ENCODE data around the gene SCOC. TPM values are rescaled to one million over a fixed set of nuclear protein-coding genes. Genes with fewer than 3 reads are reported as not detected.

Gene SCOC
- total and polyA plus RNA-seq, 2 of the 13 experiments (the other 11 are each of a cell fraction or from before 2014, with no cell fraction given), result 43.8 to 65.2 TPM

DNA sequence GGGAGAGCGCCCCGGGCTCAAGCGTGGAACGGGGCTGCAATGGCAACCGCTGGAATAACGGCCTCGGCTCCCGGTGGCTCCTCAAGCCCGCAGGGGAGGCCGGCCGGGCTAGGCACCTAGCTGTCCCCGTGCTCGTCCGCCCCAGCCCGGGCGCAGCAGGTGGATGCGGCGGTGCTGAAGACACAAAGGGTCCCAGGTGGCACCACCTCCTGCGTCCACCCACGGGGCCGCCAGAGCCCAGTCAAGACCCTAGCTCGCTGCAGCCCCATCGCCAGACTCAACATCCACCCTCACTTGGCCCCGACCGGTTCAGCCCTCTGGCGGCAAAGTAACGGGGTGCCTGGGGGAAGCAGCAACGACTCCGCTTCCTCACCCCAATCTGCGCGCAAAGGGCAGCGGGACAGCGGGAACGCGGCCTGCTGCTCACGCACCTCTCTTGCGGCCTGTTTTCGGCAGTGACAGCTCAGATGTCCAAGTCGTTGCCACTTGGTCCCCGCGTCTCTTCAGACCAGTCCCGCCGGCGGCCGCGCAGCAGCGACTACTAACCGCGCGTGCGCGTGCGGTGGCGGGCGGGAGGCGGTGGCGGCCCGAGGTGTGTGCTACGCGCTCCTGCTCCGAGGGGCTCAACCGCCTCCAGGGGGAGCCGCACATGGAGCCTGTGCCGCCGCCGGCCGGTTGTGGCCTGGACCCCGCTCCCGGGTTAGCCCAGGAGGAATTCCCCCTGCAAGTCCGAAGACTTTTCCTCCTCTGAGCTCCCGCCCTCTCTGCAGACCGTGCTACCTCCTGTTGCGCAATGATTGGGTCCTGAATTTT lies 53.9 kb downstream of the SCOC start, which contains the start of gene CLGN (continued):
- TF ChIP-seq HNRNPK (IDR thresholded peaks at IDR 0.05; ENCODE audit: low read depth, low read length, poor library complexity, severe bottlenecking) (no peak), ZNF616 (CRISPR knock-in tag; IDR thresholded peaks at IDR 0.05; ENCODE audit: low read depth) (peak; percentile 39), SAFB2 (CRISPR knock-in tag; IDR thresholded peaks at IDR 0.05; ENCODE audit: borderline replicate concordance, low read depth) (peak; percentile 77), ZSCAN21 (CRISPR knock-in tag; IDR thresholded peaks at IDR 0.05; ENCODE audit: borderline replicate concordance) (peak; percentile 72; the same call in 1 of the 2 replicates), ZNF232 (CRISPR knock-in tag; IDR thresholded peaks at IDR 0.05; ENCODE audit: borderline replicate concordance) (peak; percentile 75; the same call in 1 of the 2 replicates), YEATS4 (CRISPR knock-in tag; IDR thresholded peaks at IDR 0.05; ENCODE audit: borderline replicate concordance) (peak; percentile 45), ZC3H4 (CRISPR knock-in tag; IDR thresholded peaks at IDR 0.05; ENCODE audit: borderline replicate concordance) (no peak), ZNF780A (CRISPR knock-in tag; IDR thresholded peaks at IDR 0.05) (no peak; the same call in 1 of the 2 replicates), ZNF790 (CRISPR knock-in tag; IDR thresholded peaks at IDR 0.05; ENCODE audit: borderline replicate concordance) (peak; percentile 89; the same call in 1 of the 2 replicates), ZNF329 (CRISPR knock-in tag; IDR thresholded peaks at IDR 0.05; ENCODE audit: low read depth) (peak; percentile 79; the same call in 1 of the 2 replicates), MXI1 (IDR thresholded peaks at IDR 0.05; ENCODE audit: borderline replicate concordance, low read depth, low read length) (peak; percentile 70; the same call in 1 of the 3 replicates), RELA (CRISPR knock-in tag; IDR thresholded peaks at IDR 0.05) (peak; percentile 80; the same call in 1 of the 2 replicates), JUN (CRISPR knock-in tag; IDR thresholded peaks at IDR 0.05) (no peak)
- TF ChIP-seq, protein P1, sequence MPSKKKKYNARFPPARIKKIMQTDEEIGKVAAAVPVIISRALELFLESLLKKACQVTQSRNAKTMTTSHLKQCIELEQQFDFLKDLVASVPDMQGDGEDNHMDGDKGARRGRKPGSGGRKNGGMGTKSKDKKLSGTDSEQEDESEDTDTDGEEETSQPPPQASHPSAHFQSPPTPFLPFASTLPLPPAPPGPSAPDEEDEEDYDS (CRISPR knock-in tag; IDR thresholded peaks at IDR 0.05), result 0 out of 2 replicates have a peak, but pooled peaks have one; percentile 15
- TF ChIP-seq, protein P2, sequence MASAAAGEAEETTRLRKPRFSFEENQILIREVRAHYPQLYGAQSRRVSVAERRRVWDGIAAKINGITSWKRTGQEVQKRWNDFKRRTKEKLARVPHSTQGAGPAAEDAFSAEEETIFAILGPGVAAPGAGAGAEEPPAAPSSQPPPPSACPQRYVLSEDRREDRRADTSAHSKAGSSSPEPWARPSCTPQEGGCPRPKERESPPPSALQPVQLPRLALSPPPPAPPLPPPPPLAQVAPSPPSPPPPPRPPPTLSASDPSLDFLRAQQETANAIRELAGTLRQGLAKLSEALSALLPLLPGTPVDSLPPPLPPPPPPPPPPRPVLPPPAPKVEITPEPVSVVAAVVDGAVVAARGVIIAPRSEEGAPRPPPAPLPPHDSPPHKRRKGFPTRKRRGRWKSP (CRISPR knock-in tag; IDR thresholded peaks at IDR 0.05), result peak; percentile 51; the same call in 1 of the 2 replicates
- TF ChIP-seq, protein P3, sequence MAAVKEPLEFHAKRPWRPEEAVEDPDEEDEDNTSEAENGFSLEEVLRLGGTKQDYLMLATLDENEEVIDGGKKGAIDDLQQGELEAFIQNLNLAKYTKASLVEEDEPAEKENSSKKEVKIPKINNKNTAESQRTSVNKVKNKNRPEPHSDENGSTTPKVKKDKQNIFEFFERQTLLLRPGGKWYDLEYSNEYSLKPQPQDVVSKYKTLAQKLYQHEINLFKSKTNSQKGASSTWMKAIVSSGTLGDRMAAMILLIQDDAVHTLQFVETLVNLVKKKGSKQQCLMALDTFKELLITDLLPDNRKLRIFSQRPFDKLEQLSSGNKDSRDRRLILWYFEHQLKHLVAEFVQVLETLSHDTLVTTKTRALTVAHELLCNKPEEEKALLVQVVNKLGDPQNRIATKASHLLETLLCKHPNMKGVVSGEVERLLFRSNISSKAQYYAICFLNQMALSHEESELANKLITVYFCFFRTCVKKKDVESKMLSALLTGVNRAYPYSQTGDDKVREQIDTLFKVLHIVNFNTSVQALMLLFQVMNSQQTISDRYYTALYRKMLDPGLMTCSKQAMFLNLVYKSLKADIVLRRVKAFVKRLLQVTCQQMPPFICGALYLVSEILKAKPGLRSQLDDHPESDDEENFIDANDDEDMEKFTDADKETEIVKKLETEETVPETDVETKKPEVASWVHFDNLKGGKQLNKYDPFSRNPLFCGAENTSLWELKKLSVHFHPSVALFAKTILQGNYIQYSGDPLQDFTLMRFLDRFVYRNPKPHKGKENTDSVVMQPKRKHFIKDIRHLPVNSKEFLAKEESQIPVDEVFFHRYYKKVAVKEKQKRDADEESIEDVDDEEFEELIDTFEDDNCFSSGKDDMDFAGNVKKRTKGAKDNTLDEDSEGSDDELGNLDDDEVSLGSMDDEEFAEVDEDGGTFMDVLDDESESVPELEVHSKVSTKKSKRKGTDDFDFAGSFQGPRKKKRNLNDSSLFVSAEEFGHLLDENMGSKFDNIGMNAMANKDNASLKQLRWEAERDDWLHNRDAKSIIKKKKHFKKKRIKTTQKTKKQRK (IDR thresholded peaks at IDR 0.05; ENCODE audit: low read length), result no peak
- TF ChIP-seq, protein P4, sequence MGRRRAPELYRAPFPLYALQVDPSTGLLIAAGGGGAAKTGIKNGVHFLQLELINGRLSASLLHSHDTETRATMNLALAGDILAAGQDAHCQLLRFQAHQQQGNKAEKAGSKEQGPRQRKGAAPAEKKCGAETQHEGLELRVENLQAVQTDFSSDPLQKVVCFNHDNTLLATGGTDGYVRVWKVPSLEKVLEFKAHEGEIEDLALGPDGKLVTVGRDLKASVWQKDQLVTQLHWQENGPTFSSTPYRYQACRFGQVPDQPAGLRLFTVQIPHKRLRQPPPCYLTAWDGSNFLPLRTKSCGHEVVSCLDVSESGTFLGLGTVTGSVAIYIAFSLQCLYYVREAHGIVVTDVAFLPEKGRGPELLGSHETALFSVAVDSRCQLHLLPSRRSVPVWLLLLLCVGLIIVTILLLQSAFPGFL (CRISPR knock-in tag; IDR thresholded peaks at IDR 0.05), result no peak; the same call in 1 of the 2 replicates
- TF ChIP-seq, protein P5, sequence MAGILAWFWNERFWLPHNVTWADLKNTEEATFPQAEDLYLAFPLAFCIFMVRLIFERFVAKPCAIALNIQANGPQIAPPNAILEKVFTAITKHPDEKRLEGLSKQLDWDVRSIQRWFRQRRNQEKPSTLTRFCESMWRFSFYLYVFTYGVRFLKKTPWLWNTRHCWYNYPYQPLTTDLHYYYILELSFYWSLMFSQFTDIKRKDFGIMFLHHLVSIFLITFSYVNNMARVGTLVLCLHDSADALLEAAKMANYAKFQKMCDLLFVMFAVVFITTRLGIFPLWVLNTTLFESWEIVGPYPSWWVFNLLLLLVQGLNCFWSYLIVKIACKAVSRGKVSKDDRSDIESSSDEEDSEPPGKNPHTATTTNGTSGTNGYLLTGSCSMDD (CRISPR knock-in tag; IDR thresholded peaks at IDR 0.05), result no peak
- TF ChIP-seq, protein P6, sequence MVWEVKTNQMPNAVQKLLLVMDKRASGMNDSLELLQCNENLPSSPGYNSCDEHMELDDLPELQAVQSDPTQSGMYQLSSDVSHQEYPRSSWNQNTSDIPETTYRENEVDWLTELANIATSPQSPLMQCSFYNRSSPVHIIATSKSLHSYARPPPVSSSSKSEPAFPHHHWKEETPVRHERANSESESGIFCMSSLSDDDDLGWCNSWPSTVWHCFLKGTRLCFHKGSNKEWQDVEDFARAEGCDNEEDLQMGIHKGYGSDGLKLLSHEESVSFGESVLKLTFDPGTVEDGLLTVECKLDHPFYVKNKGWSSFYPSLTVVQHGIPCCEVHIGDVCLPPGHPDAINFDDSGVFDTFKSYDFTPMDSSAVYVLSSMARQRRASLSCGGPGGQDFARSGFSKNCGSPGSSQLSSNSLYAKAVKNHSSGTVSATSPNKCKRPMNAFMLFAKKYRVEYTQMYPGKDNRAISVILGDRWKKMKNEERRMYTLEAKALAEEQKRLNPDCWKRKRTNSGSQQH (CRISPR knock-in tag; IDR thresholded peaks at IDR 0.05; ENCODE audit: low read depth), result no peak
